NCI-H345 treated with DMSO at 0.1 percent for 48 hours (cell line): ENCODE data around the gene TERF2IP.
A peak's percentile ranks its signal among the peaks of the same experiment; 100 is the strongest.

Experiments used
- DNase-seq: peaks from one replicate; lab custom pipeline; 2025; ENCODE audit not compliant: unreplicated experiment; lab: John Stamatoyannopoulos, UW

TERF2IP gene

GRCh38 chr16:75635036-75635435, 12.5 kb upstream of the TERF2IP start:
- no peak for DNase-seq

GRCh38 chr16:75640598-75640997, 7.0 kb upstream of the TERF2IP start:
- DNase-seq = no peak

- DNase-seq = no peak
These were observed 3.1 kb upstream of the TERF2IP start for GRCh38 chr16:75644240-75645012.

GRCh38 chr16:75647112-75647491, 471 bp upstream of the TERF2IP start:
- DNase-seq = no peak

GRCh38 chr16:75648265-75649076, 898 bp downstream of the TERF2IP start:
- DNase-seq = peak; percentile 44

GRCh38 chr16:75653922-75654321, 6.3 kb downstream of the TERF2IP start:
- no peak for DNase-seq

GRCh38 chr16:75658175-75658574, 10.6 kb downstream of the TERF2IP start:
- DNase-seq = no peak

GRCh38 chr16:75660321-75660720, 12.7 kb downstream of the TERF2IP start:
- DNase-seq = no peak

- DNase-seq = no peak
These were observed 13.2 kb downstream of the TERF2IP start for GRCh38 chr16:75660726-75661302.

GRCh38 chr16:75667503-75667902, 19.9 kb downstream of the TERF2IP start:
- no peak for DNase-seq

GRCh38 chr16:75676909-75677308, 29.3 kb downstream of the TERF2IP start, which contains the start of gene CPHXL2:
Gene CPHXL2, minus strand, starts transcription at chr16:75677009. Its CDS starts 10 bp downstream, at chr16:75676999.
- no peak for DNase-seq

- no peak for DNase-seq
These were observed 31.8 kb downstream of the TERF2IP start for GRCh38 chr16:75679366-75679765.

GRCh38 chr16:75682308-75682707, 34.7 kb downstream of the TERF2IP start:
- DNase-seq = no peak

- no peak for DNase-seq
These were observed 39.8 kb downstream of the TERF2IP start for GRCh38 chr16:75687361-75687760.

- DNase-seq = no peak
These were observed 48.1 kb downstream of the TERF2IP start for GRCh38 chr16:75695708-75696107.

- DNase-seq = no peak
These were observed 50.0 kb downstream of the TERF2IP start for GRCh38 chr16:75697571-75697970.

- DNase-seq = no peak
These were observed 53.8 kb downstream of the TERF2IP start, which contains the start of gene DUXB for GRCh38 chr16:75701361-75701760. Gene DUXB, minus strand, starts transcription at chr16:75701461. Its CDS starts 43 bp downstream, at chr16:75701418.

- DNase-seq = no peak
These were observed 54.7 kb downstream of the TERF2IP start for GRCh38 chr16:75702242-75702641.

GRCh38 chr16:75703306-75703705, 55.7 kb downstream of the TERF2IP start:
- DNase-seq = no peak
